ENCODE measurements around the gene RWDD3.

The RWDD3 gene

DNA sequence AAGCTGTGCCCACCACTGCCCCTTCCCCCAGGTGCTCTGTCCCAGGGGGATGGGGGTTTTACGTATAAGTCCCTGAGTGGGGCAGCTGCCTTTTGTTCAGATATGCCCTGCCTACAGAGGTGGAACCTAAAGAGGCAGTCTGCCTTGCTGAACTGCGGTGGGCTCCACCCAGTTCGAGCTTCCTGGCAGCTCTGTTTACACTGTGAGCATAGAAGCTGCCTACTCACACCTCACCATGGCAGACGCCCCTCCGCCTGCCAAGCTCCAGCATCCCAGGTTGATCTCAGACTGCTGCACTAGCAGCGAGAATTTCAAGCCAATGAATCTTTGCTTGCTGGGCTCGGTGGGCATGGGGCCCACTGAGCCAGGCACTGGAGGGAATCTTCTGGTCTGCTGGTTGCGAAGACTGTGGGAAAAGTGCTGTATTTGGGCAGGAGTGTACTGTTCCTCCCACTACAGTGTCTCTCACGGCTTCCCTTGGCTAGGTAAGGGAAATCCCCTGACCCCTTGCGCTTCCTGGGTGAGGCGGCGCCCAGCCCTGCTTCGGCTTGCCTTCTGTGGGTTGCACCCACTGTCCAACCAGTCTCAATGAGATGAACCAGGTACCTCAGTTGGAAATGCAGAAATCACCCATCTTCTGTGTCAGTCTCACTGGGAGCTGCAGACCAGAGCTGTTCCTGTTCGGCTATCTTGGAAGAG lies 17.6 kb upstream of the RWDD3 start:
- TF ChIP-seq, protein P1, sequence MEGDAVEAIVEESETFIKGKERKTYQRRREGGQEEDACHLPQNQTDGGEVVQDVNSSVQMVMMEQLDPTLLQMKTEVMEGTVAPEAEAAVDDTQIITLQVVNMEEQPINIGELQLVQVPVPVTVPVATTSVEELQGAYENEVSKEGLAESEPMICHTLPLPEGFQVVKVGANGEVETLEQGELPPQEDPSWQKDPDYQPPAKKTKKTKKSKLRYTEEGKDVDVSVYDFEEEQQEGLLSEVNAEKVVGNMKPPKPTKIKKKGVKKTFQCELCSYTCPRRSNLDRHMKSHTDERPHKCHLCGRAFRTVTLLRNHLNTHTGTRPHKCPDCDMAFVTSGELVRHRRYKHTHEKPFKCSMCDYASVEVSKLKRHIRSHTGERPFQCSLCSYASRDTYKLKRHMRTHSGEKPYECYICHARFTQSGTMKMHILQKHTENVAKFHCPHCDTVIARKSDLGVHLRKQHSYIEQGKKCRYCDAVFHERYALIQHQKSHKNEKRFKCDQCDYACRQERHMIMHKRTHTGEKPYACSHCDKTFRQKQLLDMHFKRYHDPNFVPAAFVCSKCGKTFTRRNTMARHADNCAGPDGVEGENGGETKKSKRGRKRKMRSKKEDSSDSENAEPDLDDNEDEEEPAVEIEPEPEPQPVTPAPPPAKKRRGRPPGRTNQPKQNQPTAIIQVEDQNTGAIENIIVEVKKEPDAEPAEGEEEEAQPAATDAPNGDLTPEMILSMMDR (conservative IDR thresholded peaks at IDR 0.05; ENCODE audit: low read depth, low read length) = no peak
- no peak overlapping the region for H3K4me3 ChIP-seq (ENCODE audit: low read depth, low read length)
- no peak for DNase-seq (ENCODE audit: low read depth)

- TF ChIP-seq, protein P1 (conservative IDR thresholded peaks at IDR 0.05; ENCODE audit: low read depth, low read length) = no peak
- no peak for DNase-seq (ENCODE audit: low read depth)
- no peak overlapping the region for H3K4me3 ChIP-seq (ENCODE audit: low read depth, low read length)
Measured at GRCh38 chr1:95217371-95217770, 16.6 kb upstream of the RWDD3 start.

DNA sequence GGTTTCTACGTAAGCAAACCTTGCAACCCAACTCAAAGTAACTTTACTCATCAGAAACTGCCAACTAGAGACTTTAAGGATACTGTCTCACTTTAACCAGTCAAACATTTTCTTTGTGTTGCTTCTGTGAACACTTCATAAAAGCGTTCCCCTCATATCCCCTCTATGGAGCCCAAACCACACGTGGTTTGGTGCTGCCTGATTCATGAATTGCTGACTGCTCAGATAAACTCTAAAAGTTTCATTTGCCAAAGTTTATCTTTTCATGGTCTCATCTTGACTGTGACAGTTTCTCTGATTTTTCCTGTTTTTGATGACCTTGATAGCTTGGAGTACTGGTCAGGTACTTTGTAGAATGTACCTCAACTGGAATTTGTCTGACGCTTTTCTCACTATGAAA lies 14.6 kb upstream of the RWDD3 start:
- TF ChIP-seq, protein P1 (conservative IDR thresholded peaks at IDR 0.05; ENCODE audit: low read depth, low read length) = no peak
- no peak for DNase-seq (ENCODE audit: low read depth)
- no peak overlapping the region for H3K4me3 ChIP-seq (ENCODE audit: low read depth, low read length)

DNA sequence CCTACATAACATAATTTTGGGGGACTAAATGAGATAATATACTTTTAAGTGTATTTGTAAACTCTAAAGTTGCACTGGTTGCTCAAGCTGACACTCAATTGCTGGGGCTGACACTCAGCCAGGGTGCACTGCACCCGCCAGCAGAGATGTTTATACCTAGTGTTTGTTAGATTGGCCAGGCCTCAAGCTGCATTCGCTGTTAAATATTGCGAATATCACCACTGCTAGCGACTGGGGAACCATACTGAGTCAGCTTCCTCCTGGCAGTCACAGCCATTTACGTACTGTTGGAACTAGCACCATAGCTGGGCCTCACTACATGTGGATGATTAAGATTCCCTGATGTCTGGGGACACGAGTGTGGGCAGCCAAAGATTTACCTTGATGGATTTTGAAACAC lies 12.7 kb upstream of the RWDD3 start:
- DNase-seq (ENCODE audit: low read depth) = no peak
- H3K4me3 ChIP-seq (ENCODE audit: low read depth, low read length) = no peak overlapping the region
- TF ChIP-seq, protein P1 (conservative IDR thresholded peaks at IDR 0.05; ENCODE audit: low read depth, low read length) = no peak

GRCh38 chr1:95222629-95223028 lies 11.4 kb upstream of the RWDD3 start:
- TF ChIP-seq, protein P1 (conservative IDR thresholded peaks at IDR 0.05; ENCODE audit: low read depth, low read length) = no peak
- no peak for DNase-seq (ENCODE audit: low read depth)

DNA sequence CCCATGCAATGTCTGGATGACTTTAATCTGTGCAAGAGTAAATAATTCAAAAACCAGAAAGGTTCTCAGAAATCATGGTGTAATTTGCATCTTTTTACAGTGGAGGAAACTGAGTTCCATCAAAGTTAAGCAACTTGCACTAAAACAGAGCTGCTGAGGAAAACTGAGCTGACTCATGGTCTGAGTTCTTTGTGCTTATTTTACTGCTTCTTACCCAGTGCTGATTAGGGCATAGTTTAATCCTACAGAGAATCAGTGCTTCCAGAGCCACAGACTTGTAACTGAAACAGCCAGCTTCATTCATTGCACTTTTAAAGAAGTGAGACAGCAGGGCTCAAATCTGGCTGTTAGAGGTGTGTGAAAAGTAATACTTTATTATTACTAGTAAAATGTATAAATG lies 10.9 kb upstream of the RWDD3 start:
- H3K4me3 ChIP-seq (ENCODE audit: low read depth, low read length) = no peak overlapping the region
- peak; percentile 60 for DNase-seq (ENCODE audit: low read depth)
- TF ChIP-seq, protein P1 (conservative IDR thresholded peaks at IDR 0.05; ENCODE audit: low read depth, low read length) = no peak

More at GRCh38 chr1:95222629-95223028, 11.4 kb upstream of the RWDD3 start:
- H3K4me3 ChIP-seq (ENCODE audit: low read depth, low read length) = no peak overlapping the region

Measured in choroid plexus epithelial cell (primary cell).